H9 (cell line): ENCODE results near the gene VSTM4. TPM values are rescaled to one million over a fixed set of nuclear protein-coding genes. Genes with fewer than 3 reads are reported as not detected.

Source experiments
- DNase-seq: peaks from one replicate; pipeline ENCODE4 v3.0.0-alpha.2; 2017
- H2AFZ ChIP-seq: one replicate; pipeline ENCODE4 v1.6.1; 2013; ENCODE audit warnings: mild to moderate bottlenecking, low read length, control low read depth, moderate library complexity
- H2AK5ac ChIP-seq: 2 replicates; pipeline ENCODE4 v1.6.1; 2013; ENCODE audit warnings: low read length, control low read depth, mixed read lengths; ENCODE audit not compliant: insufficient read length
- H2BK120ac ChIP-seq: one replicate; pipeline ENCODE4 v1.6.1; 2013; ENCODE audit warnings: low read depth, mild to moderate bottlenecking, low read length, control low read depth, inconsistent platforms; ENCODE audit not compliant: poor library complexity, severe bottlenecking
- H2BK12ac ChIP-seq: 2 replicates; pipeline ENCODE4 v1.6.1; 2013; ENCODE audit warnings: low read length, control low read depth, mixed read lengths, low read depth; ENCODE audit not compliant: insufficient read length
- H2BK15ac ChIP-seq: 2 replicates; pipeline ENCODE4 v1.6.1; 2013; ENCODE audit warnings: low read depth, low read length, control low read depth
- H2BK20ac ChIP-seq: one replicate; pipeline ENCODE4 v1.6.1; 2013; ENCODE audit warnings: low read depth, mild to moderate bottlenecking, low read length, control low read depth, inconsistent platforms; ENCODE audit not compliant: poor library complexity, severe bottlenecking
- H2BK5ac ChIP-seq: 2 replicates; pipeline ENCODE4 v1.6.1; 2013; ENCODE audit warnings: low read length, control low read depth, mixed read lengths; ENCODE audit not compliant: insufficient read length
- H3K14ac ChIP-seq: 2 replicates; pipeline ENCODE4 v1.6.1; 2013; ENCODE audit warnings: low read length, control low read depth; ENCODE audit not compliant: insufficient read depth
- H3K18ac ChIP-seq: 2 replicates; pipeline ENCODE4 v1.6.1; 2013; ENCODE audit warnings: low read depth, mild to moderate bottlenecking, mixed read lengths, low read length, control low read depth; ENCODE audit not compliant: insufficient read length
- H3K23ac ChIP-seq: 2 replicates; pipeline ENCODE4 v1.6.1; 2013; ENCODE audit warnings: low read length, control low read depth, mixed read lengths, low read depth; ENCODE audit not compliant: insufficient read length
- H3K23me2 ChIP-seq: 2 replicates; pipeline ENCODE4 v1.6.1; 2013; ENCODE audit warnings: low read depth, mild to moderate bottlenecking, mixed read lengths, low read length, control low read depth; ENCODE audit not compliant: insufficient read length, poor library complexity, severe bottlenecking
- H3K27ac ChIP-seq: 2 replicates; pipeline ENCODE4 v1.5.1; 2013; ENCODE audit warnings: low read length, control low read depth, mixed read lengths, low read depth; ENCODE audit not compliant: insufficient read length
- H3K27me3 ChIP-seq: 2 replicates; pipeline ENCODE4 v1.6.1; 2013; ENCODE audit warnings: low read length, control low read depth, inconsistent platforms; ENCODE audit not compliant: insufficient read depth
- H3K4ac ChIP-seq: 2 replicates; pipeline ENCODE4 v1.6.1; 2013; ENCODE audit warnings: low read depth, mild to moderate bottlenecking, control low read depth, inconsistent platforms, low read length, moderate library complexity
- H3K4me1 ChIP-seq: 2 replicates; pipeline ENCODE4 v1.6.1; 2013; ENCODE audit warnings: low read length, control low read depth, inconsistent platforms; ENCODE audit not compliant: insufficient read depth
- H3K4me2 ChIP-seq: 2 replicates; pipeline ENCODE4 v1.6.1; 2013; ENCODE audit warnings: low read length, control low read depth, mixed read lengths; ENCODE audit not compliant: insufficient read length, insufficient read depth
- H3K56ac ChIP-seq: 2 replicates; pipeline ENCODE4 v1.6.1; 2013; ENCODE audit warnings: low read depth, mild to moderate bottlenecking, mixed read lengths, low read length, control low read depth; ENCODE audit not compliant: insufficient read length
- H3K79me1 ChIP-seq: 2 replicates; pipeline ENCODE4 v1.6.1; 2013; ENCODE audit warnings: low read depth, mild to moderate bottlenecking, moderate library complexity, low read length, control low read depth, inconsistent platforms; ENCODE audit not compliant: insufficient read depth, poor library complexity, severe bottlenecking
- H3K79me2 ChIP-seq: 2 replicates; pipeline ENCODE4 v1.6.1; 2013; ENCODE audit warnings: low read length, control low read depth, inconsistent platforms; ENCODE audit not compliant: insufficient read depth
- H3K9ac ChIP-seq: 2 replicates; pipeline ENCODE4 v1.6.1; 2013; ENCODE audit warnings: low read length, control low read depth, mixed read lengths; ENCODE audit not compliant: insufficient read length; ENCODE audit errors: extremely low read depth
- H3K9me3 ChIP-seq: one replicate; pipeline ENCODE4 v1.6.1; 2013; ENCODE audit warnings: low read depth, low read length, inconsistent platforms; ENCODE audit not compliant: control insufficient read depth
- H3T11ph ChIP-seq: one replicate; pipeline ENCODE4 v1.6.1; 2013; ENCODE audit warnings: mild to moderate bottlenecking, low read length, control low read depth, inconsistent platforms
- H4K20me1 ChIP-seq: one replicate; pipeline ENCODE4 v1.6.1; 2013; ENCODE audit not compliant: control insufficient read depth, insufficient read length, insufficient read depth
- H4K5ac ChIP-seq: 2 replicates; pipeline ENCODE4 v1.6.1; 2013; ENCODE audit warnings: low read depth, mild to moderate bottlenecking, mixed read lengths, low read length, control low read depth; ENCODE audit not compliant: insufficient read length
- H4K8ac ChIP-seq: replicated peaks from 2 replicates; pipeline ENCODE4 v1.6.1; 2013; ENCODE audit warnings: low read length, control low read depth, mixed read lengths, low read depth; ENCODE audit not compliant: insufficient read length
- H4K91ac ChIP-seq: 2 replicates; pipeline ENCODE4 v1.6.1; 2013; ENCODE audit warnings: low read depth, mild to moderate bottlenecking, moderate library complexity, mixed read lengths, low read length, control low read depth; ENCODE audit not compliant: insufficient read length
- H3K27ac Mint-ChIP-seq, 3 experiments: 2 replicates in 2 of 3; 3 replicates in 1 of 3; pipeline ENCODE4 v1.8.0; 2020 to 2021; ENCODE audit warnings: mixed read lengths in 3 of 3, mild to moderate bottlenecking in 1 of 3, moderate library complexity in 1 of 3
- H3K27me3 Mint-ChIP-seq: 2 replicates; pipeline ENCODE4 v1.8.0; 2021; ENCODE audit warnings: low read depth, mild to moderate bottlenecking, moderate library complexity, mixed read lengths
- H3K36me3 Mint-ChIP-seq, 3 experiments: 2 replicates in 2 of 3; 3 replicates in 1 of 3; pipeline ENCODE4 v1.8.0; 2020 to 2021; ENCODE audit warnings: low read depth in 3 of 3, mixed read lengths in 3 of 3; ENCODE audit not compliant: insufficient read depth in 1 of 3
- H3K4me1 Mint-ChIP-seq, 2 experiments: 2 replicates each; pipeline ENCODE4 v1.8.0; 2020; ENCODE audit warnings: mixed read lengths in 2 of 2
- H3K4me3 Mint-ChIP-seq, 2 experiments: 2 replicates in 1 of 2; 3 replicates in 1 of 2; pipeline ENCODE4 v1.8.0; 2020 to 2021; ENCODE audit warnings: mild to moderate bottlenecking in 2 of 2, mixed read lengths in 2 of 2, moderate library complexity in 1 of 2
- H3K9me3 Mint-ChIP-seq, 2 experiments: 2 replicates in 1 of 2; 3 replicates in 1 of 2; pipeline ENCODE4 v1.8.0; 2020; ENCODE audit warnings: mild to moderate bottlenecking in 2 of 2, mixed read lengths in 2 of 2, moderate library complexity in 1 of 2
- WGBS: extraction: QIAGEN DNeasy Blood & Tissue Kit; methylation state at CpG from one replicate; pipeline ENCODE4 v1.1.7; 2013; ENCODE audit warnings: missing lambda C conversion rate, low lambda C conversion rate, mixed read lengths; ENCODE audit not compliant: insufficient read length; ENCODE audit errors: extremely low coverage; 5-methylcytosine and 5-hydroxymethylcytosine counted together
- total RNA-seq: library from RNA; stranded (reverse); gene quantifications from 2 replicates; pipeline ENCODE4 v1.2.1, GENCODE V29; 2021
- TF ChIP-seq, protein P1 (sequence below): fragments of 200-600 bp; sonication (generic); conservative IDR thresholded peaks from 3 replicates; pipeline ENCODE4 v1.8.0; 2021; ENCODE audit warnings: antibody characterized with exemption, mild to moderate bottlenecking

Gene VSTM4
- total RNA-seq, 1 experiment from 2014 or later = 0.44 TPM

DNA sequence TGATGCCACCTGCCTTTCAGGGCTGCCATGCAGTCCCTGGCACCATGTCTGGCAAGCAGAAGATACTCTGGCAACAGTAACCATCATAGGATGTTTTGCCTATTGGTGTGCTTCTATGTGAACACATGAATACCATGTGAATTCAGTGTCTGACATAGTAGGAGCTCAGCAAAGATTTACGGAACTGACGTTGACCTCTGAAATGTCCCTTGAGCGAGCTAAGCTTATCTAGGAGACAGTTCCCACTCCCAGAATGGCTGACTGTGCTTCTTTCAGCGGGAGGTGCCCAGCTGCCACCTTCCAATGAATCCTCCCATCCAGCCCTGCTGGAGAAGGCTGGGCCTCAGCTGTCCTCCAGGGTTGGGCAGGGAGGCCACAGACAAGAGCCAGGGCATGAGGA lies 104.5 kb downstream of the VSTM4 start:
- TF ChIP-seq, protein P1, sequence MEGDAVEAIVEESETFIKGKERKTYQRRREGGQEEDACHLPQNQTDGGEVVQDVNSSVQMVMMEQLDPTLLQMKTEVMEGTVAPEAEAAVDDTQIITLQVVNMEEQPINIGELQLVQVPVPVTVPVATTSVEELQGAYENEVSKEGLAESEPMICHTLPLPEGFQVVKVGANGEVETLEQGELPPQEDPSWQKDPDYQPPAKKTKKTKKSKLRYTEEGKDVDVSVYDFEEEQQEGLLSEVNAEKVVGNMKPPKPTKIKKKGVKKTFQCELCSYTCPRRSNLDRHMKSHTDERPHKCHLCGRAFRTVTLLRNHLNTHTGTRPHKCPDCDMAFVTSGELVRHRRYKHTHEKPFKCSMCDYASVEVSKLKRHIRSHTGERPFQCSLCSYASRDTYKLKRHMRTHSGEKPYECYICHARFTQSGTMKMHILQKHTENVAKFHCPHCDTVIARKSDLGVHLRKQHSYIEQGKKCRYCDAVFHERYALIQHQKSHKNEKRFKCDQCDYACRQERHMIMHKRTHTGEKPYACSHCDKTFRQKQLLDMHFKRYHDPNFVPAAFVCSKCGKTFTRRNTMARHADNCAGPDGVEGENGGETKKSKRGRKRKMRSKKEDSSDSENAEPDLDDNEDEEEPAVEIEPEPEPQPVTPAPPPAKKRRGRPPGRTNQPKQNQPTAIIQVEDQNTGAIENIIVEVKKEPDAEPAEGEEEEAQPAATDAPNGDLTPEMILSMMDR = no peak
- Histone ChIP-seq H4K20me1 (no peaks in the 10 kb centered on the region), H3K27ac (no peak overlapping the region), H3K27me3 (no peaks in the 10 kb centered on the region), H3K79me1 (no peaks in the 10 kb centered on the region), H4K91ac (no peak overlapping the region), H3K23me2 (no peaks in the 10 kb centered on the region), H3K4ac (no peak overlapping the region), H2AK5ac (no peak overlapping the region), H2BK12ac (no peak overlapping the region), H2BK20ac (no peak overlapping the region), H3K18ac (no peak overlapping the region), H3K4me2 (no peak overlapping the region), H3K56ac (no peak overlapping the region), H3K23ac (no peak overlapping the region), H4K5ac (no peak overlapping the region), H3K14ac (no peak overlapping the region), H3K9me3 (no peaks in the 10 kb centered on the region), H2AFZ (no peak overlapping the region), H3K4me1 (no peaks in the 10 kb centered on the region), H3K79me2 (no peaks in the 10 kb centered on the region), H3K9ac (no peak overlapping the region), H2BK15ac (no peak overlapping the region), H3T11ph (no peak overlapping the region), H2BK120ac (no peak overlapping the region), H4K8ac (no peak overlapping the region), H2BK5ac (no peak overlapping the region)
- peaks cover 3% of the 10 kb centered on the region for H3K27me3 Mint-ChIP-seq
- no peaks in the 10 kb centered on the region for H3K9me3 Mint-ChIP-seq
- H3K36me3 Mint-ChIP-seq = no peaks in the 10 kb centered on the region
- no peak for DNase-seq
- no CpG with 5 or more reads among the region's 4 CpGs for WGBS
- H3K27ac Mint-ChIP-seq = no peak overlapping the region
- peaks cover 9 to 12% of the 10 kb centered on the region in 2 experiments for H3K4me1 Mint-ChIP-seq
- no peak overlapping the region for H3K4me3 Mint-ChIP-seq
